ENCODE data around the gene MYL11. TPM values are rescaled to one million over a fixed set of nuclear protein-coding genes. Genes with fewer than 3 reads are reported as not detected.

Gene MYL11
- total RNA-seq, 5 donors from 2014 or later (not counting 1 experiment from before 2014, with no cell fraction given): 0.91 to 1.3 (median 1.1) TPM; not detected in 2

- no peaks in the 10 kb centered on the region for H3K27me3 ChIP-seq (replicated peaks in 1 of 2; ENCODE audit: control insufficient read depth in 2 of 2, extremely low read depth in 1 of 2, insufficient read depth in 2 of 2, low read length in 1 of 2)
- H3K36me3 ChIP-seq (ENCODE audit: control insufficient read depth in 2 of 2, extremely low read depth in 1 of 2, insufficient read depth in 1 of 2, low read length in 1 of 2): peaks cover 0 to 15% of the 10 kb centered on the region in 2 donors
- no peak for ATAC-seq (replicated peaks in 1 of 4)
- H3K4me3 ChIP-seq (ENCODE audit: control insufficient read depth in 1 of 2, extremely low read depth in 1 of 2, low read length in 1 of 2): peak overlapping the region; percentile 72
- Mint-ChIP-seq H3K27me3 (no peaks in the 10 kb centered on the region), H3K4me3 (peak overlapping the region; percentile 80 to 100 (median 99)), H3K36me3 (peaks cover 8% of the 10 kb centered on the region), H3K4me1 (peaks cover 67 to 72% (median 72%) of the 10 kb centered on the region in 3 donors), H3K27ac (peak overlapping the region; percentile 99 to 100), H3K9me3 (no peaks in the 10 kb centered on the region)
- POLR2A ChIA-PET: no interaction called here
- CTCF ChIA-PET: interaction anchor here in 1 of 2 donors (1.3 to 3.0 kb wide), 3 partner anchors 10 to 238 kb away, joined by 5 to 21 read pairs (median 6); partner anchors contain the start of genes DCTPP1 and TBC1D10B
- WGBS (ENCODE audit: insufficient coverage): 0% methylated on average over 1 of the region's 13 CpGs
- H3K4me1 ChIP-seq (ENCODE audit: control insufficient read depth in 1 of 2, extremely low read depth in 1 of 2, insufficient read depth in 2 of 2, low read length in 2 of 2): peaks cover 28 to 82% of the 10 kb centered on the region in 2 experiments
- no peaks in the 10 kb centered on the region for H3K9me3 ChIP-seq
- peak overlapping the region; percentile 96 for H3K27ac ChIP-seq (ENCODE audit: low read length)
- peak in 3 of 35 experiments; percentile 34 to 46 (median 39) for DNase-seq
These were observed 6.9 kb downstream of the MYL11 start for GRCh38 chr16:30381291-30382041.

- peaks cover 63 to 65% (median 64%) of the 10 kb centered on the region in 3 donors for H3K4me1 Mint-ChIP-seq
- no peaks in the 10 kb centered on the region for H3K27me3 Mint-ChIP-seq
- peaks cover 0 to 15% of the 10 kb centered on the region in 2 donors for H3K36me3 ChIP-seq (ENCODE audit: control insufficient read depth in 2 of 2, extremely low read depth in 1 of 2, insufficient read depth in 1 of 2, low read length in 1 of 2)
- no peaks in the 10 kb centered on the region for H3K27me3 ChIP-seq (replicated peaks in 1 of 2; ENCODE audit: control insufficient read depth in 2 of 2, extremely low read depth in 1 of 2, insufficient read depth in 2 of 2, low read length in 1 of 2)
- peak; percentile 59 to 85 (median 74) for DNase-seq
- H3K4me1 ChIP-seq (ENCODE audit: control insufficient read depth in 1 of 2, extremely low read depth in 1 of 2, insufficient read depth in 2 of 2, low read length in 2 of 2): peaks cover 26 to 74% of the 10 kb centered on the region in 2 experiments
- no peaks in the 10 kb centered on the region for H3K9me3 Mint-ChIP-seq
- peak within 1 kb of the TSS; percentile 80 to 100 (median 99) for H3K4me3 Mint-ChIP-seq
- H3K27ac ChIP-seq (ENCODE audit: low read length): peak within 1 kb of the TSS; percentile 96
- ChIA-PET CTCF (interaction anchor here in 1 of 2 donors (0.6 to 3.0 kb wide), 10 partner anchors 10 to 681 kb away, joined by 3 to 21 read pairs (median 5); partner anchors contain the start of genes DCTPP1, TBC1D10B and ZNF771), POLR2A (interaction anchor here (0.5 to 1.4 kb wide), 3 partner anchors 11 to 277 kb away, joined by 4 to 6 read pairs (median 5); partner anchors contain the start of gene TBC1D10B (in 2 of the 2))
- H3K36me3 Mint-ChIP-seq: peaks cover 8% of the 10 kb centered on the region
- H3K4me3 ChIP-seq (ENCODE audit: control insufficient read depth in 1 of 2, extremely low read depth in 1 of 2, low read length in 1 of 2): peak within 1 kb of the TSS; percentile 72
- no peaks in the 10 kb centered on the region for H3K9me3 ChIP-seq
- H3K27ac Mint-ChIP-seq: peak within 1 kb of the TSS; percentile 99 to 100
- 0% methylated on average over 3 of the region's 12 CpGs for WGBS (ENCODE audit: insufficient coverage)
- ATAC-seq (replicated peaks in 1 of 4): peak; percentile 37 to 47 (median 46)
These were observed 7.7 kb downstream of the MYL11 start, which contains the start of gene SEPTIN1 for GRCh38 chr16:30382111-30382881. Gene SEPTIN1, minus strand, starts transcription at chr16:30382561. Its CDS starts 19 bp downstream, at chr16:30382542.

GRCh38 chr16:30383521-30383920 is 8.9 kb downstream of the MYL11 start:
- ChIA-PET POLR2A (interaction anchor here (0.6 to 1.4 kb wide), 3 partner anchors 12 to 27 kb away, joined by 4 to 6 read pairs (median 5); partner anchors contain the start of gene TBC1D10B (in 2 of the 2)), CTCF (interaction anchor here (0.7 to 1.4 kb wide), 3 partner anchors 26 to 682 kb away, joined by 4 to 9 read pairs (median 5); no protein-coding TSS in a partner anchor)
- Histone ChIP-seq H3K4me1 (ENCODE audit: control insufficient read depth in 1 of 2, extremely low read depth in 1 of 2, insufficient read depth in 2 of 2, low read length in 2 of 2) (peaks cover 26 to 63% of the 10 kb centered on the region in 2 experiments), H3K27me3 (replicated peaks in 1 of 2; ENCODE audit: control insufficient read depth in 2 of 2, extremely low read depth in 1 of 2, insufficient read depth in 2 of 2, low read length in 1 of 2) (no peaks in the 10 kb centered on the region), H3K36me3 (ENCODE audit: control insufficient read depth in 2 of 2, extremely low read depth in 1 of 2, insufficient read depth in 1 of 2, low read length in 1 of 2) (peaks cover 0 to 15% of the 10 kb centered on the region in 2 donors), H3K27ac (ENCODE audit: low read length) (peak overlapping the region; percentile 96), H3K9me3 (no peaks in the 10 kb centered on the region), H3K4me3 (ENCODE audit: control insufficient read depth in 1 of 2, extremely low read depth in 1 of 2, low read length in 1 of 2) (peak overlapping the region in 1 of 2 donors; percentile 72)
- H3K9me3 Mint-ChIP-seq: no peaks in the 10 kb centered on the region
- H3K4me3 Mint-ChIP-seq: peak overlapping the region; percentile 80 to 100 (median 99)
- ATAC-seq (replicated peaks in 1 of 4): no peak
- no peaks in the 10 kb centered on the region for H3K27me3 Mint-ChIP-seq
- DNase-seq: no peak
- H3K36me3 Mint-ChIP-seq: peaks cover 5% of the 10 kb centered on the region
- peaks cover 50 to 56% (median 55%) of the 10 kb centered on the region in 3 donors for H3K4me1 Mint-ChIP-seq
- H3K27ac Mint-ChIP-seq: peak overlapping the region; percentile 99 to 100
- 90% methylated on average over 2 of the region's 2 CpGs for WGBS (ENCODE audit: insufficient coverage)

- H3K4me3 Mint-ChIP-seq: peak overlapping the region; percentile 82 to 88 (median 83)
- 45% methylated on average over 22 of the region's 31 CpGs for WGBS (ENCODE audit: insufficient coverage)
- ATAC-seq (replicated peaks in 1 of 4): no peak
These were observed 20.1 kb downstream of the MYL11 start for GRCh38 chr16:30394592-30395154.

GRCh38 chr16:30395155-30395991 is 20.8 kb downstream of the MYL11 start, which contains the start of gene ZNF48:
Gene ZNF48, plus strand, starts transcription at chr16:30395420. Its CDS starts 375 bp downstream, at chr16:30395795.
- Histone ChIP-seq H3K9me3 (no peaks in the 10 kb centered on the region), H3K27me3 (replicated peaks in 1 of 2; ENCODE audit: control insufficient read depth in 2 of 2, extremely low read depth in 1 of 2, insufficient read depth in 2 of 2, low read length in 1 of 2) (peaks cover 0 to 3% of the 10 kb centered on the region in 2 experiments), H3K27ac (ENCODE audit: low read length) (peak within 1 kb of the TSS; percentile 61), H3K4me3 (ENCODE audit: control insufficient read depth in 1 of 2, extremely low read depth in 1 of 2, low read length in 1 of 2) (peak within 1 kb of the TSS; percentile 69 to 79), H3K4me1 (ENCODE audit: control insufficient read depth in 1 of 2, extremely low read depth in 1 of 2, insufficient read depth in 2 of 2, low read length in 2 of 2) (peaks cover 9 to 58% of the 10 kb centered on the region in 2 experiments), H3K36me3 (ENCODE audit: control insufficient read depth in 2 of 2, extremely low read depth in 1 of 2, insufficient read depth in 1 of 2, low read length in 1 of 2) (peaks cover 2 to 18% of the 10 kb centered on the region in 2 donors)
- CTCF ChIA-PET: interaction anchor here in 1 of 2 donors (0.7 to 1.9 kb wide), 5 partner anchors 12 to 156 kb away, joined by 3 to 8 read pairs (median 4); no protein-coding TSS in a partner anchor
- H3K9me3 Mint-ChIP-seq: no peaks in the 10 kb centered on the region
- H3K27me3 Mint-ChIP-seq: no peaks in the 10 kb centered on the region
- H3K36me3 Mint-ChIP-seq: no peaks in the 10 kb centered on the region
- POLR2A ChIA-PET: no interaction called here
- H3K4me3 Mint-ChIP-seq: peak within 1 kb of the TSS; percentile 83 to 88 (median 84)
- under 1% methylated on average over 87 of the region's 103 CpGs for WGBS (ENCODE audit: insufficient coverage)
- H3K27ac Mint-ChIP-seq: peak within 1 kb of the TSS; percentile 79 to 90
- DNase-seq: peak in 17 of 35 experiments; percentile 12 to 70 (median 47)
- H3K4me1 Mint-ChIP-seq: peaks cover 29 to 39% (median 38%) of the 10 kb centered on the region in 3 donors
- ATAC-seq (replicated peaks in 1 of 4): peak; percentile 73 to 84 (median 81)

More at GRCh38 chr16:30394592-30395154, 20.1 kb downstream of the MYL11 start:
- Mint-ChIP-seq H3K9me3 (no peaks in the 10 kb centered on the region), H3K36me3 (no peaks in the 10 kb centered on the region), H3K27ac (peak overlapping the region; percentile 79 to 87), H3K27me3 (no peaks in the 10 kb centered on the region), H3K4me1 (peaks cover 22 to 34% (median 33%) of the 10 kb centered on the region in 3 donors)
- Histone ChIP-seq H3K4me1 (ENCODE audit: control insufficient read depth in 1 of 2, extremely low read depth in 1 of 2, insufficient read depth in 2 of 2, low read length in 2 of 2) (peaks cover 9 to 51% of the 10 kb centered on the region in 2 experiments), H3K27me3 (replicated peaks in 1 of 2; ENCODE audit: control insufficient read depth in 2 of 2, extremely low read depth in 1 of 2, insufficient read depth in 2 of 2, low read length in 1 of 2) (no peaks in the 10 kb centered on the region), H3K27ac (ENCODE audit: low read length) (peak overlapping the region; percentile 61), H3K36me3 (ENCODE audit: control insufficient read depth in 2 of 2, extremely low read depth in 1 of 2, insufficient read depth in 1 of 2, low read length in 1 of 2) (peaks cover 2 to 18% of the 10 kb centered on the region in 2 donors), H3K4me3 (ENCODE audit: control insufficient read depth in 1 of 2, extremely low read depth in 1 of 2, low read length in 1 of 2) (peak overlapping the region; percentile 67 to 69), H3K9me3 (no peaks in the 10 kb centered on the region)
- CTCF ChIA-PET: interaction anchor here in 1 of 2 donors (0.7 to 1.9 kb wide), 4 partner anchors 15 to 157 kb away, joined by 3 to 8 read pairs (median 4); no protein-coding TSS in a partner anchor
- no peak for DNase-seq
- POLR2A ChIA-PET: interaction anchor here in 1 of 2 donors (0.6 kb wide), 1 partner anchor 8 kb away, joined by 3 read pairs; no protein-coding TSS in a partner anchor

Data from T-cell (primary cell).